Thyroid gland (tissue), 4 donors: ENCODE results near the gene CDH1. TPM values are rescaled to one million over a fixed set of nuclear protein-coding genes. Genes with fewer than 3 reads are reported as not detected.
A peak's percentile ranks its signal among the peaks of the same experiment; 100 is the strongest.
"Not testable (repeated sequence)": the region's sequence is repeated elsewhere in the genome, so short reads cannot be mapped to it uniquely, and the experiment has no call there.

Source experiments
- DNase-seq, 2 donors: peaks; one replicate each; pipeline ENCODE4 v3.0.0-alpha.2; 2019
- H3K27ac ChIP-seq, 3 donors: fragments of 200-600 bp; sonication (generic); 1 replicate in 2 of 3; 2 replicates in 1 of 3; pipeline ENCODE4 v1.5.1; 2016 to 2019; ENCODE audit warnings: mild to moderate bottlenecking in 1 of 3, moderate library complexity in 1 of 3
- H3K27me3 ChIP-seq: fragments of 200-600 bp; sonication (generic); one replicate; pipeline ENCODE4 v1.5.1; 2019
- H3K36me3 ChIP-seq, 2 donors: fragments of 200-600 bp; sonication (generic); one replicate each; pipeline ENCODE4 v1.5.1; 2016 to 2019
- H3K4me1 ChIP-seq, 2 donors: fragments of 200-600 bp; sonication (generic); one replicate each; pipeline ENCODE4 v1.5.1; 2017 to 2019
- H3K4me3 ChIP-seq, 3 donors: fragments of 200-600 bp; sonication (generic); replicated peaks in 1 of 3; 1 replicate in 2 of 3; 2 replicates in 1 of 3; pipeline ENCODE4 v1.5.1; 2016; ENCODE audit warnings: mild to moderate bottlenecking in 1 of 3
- H3K9me3 ChIP-seq: fragments of 200-600 bp; sonication (generic); one replicate; pipeline ENCODE4 v1.5.1; 2017
- CTCF ChIP-seq, 6 experiments: fragments of 200-600 bp in 3 of 6; fragments of 450-650 bp in 3 of 6; sonication (generic) in 3 of 6; IDR thresholded peaks; one replicate each; pipeline ENCODE4 v1.5.1; 2016 to 2019; ENCODE audit warnings: antibody characterized with exemption in 6 of 6, mild to moderate bottlenecking in 2 of 6, inconsistent platforms in 1 of 6, moderate library complexity in 1 of 6
- POLR2A ChIP-seq, 2 donors: fragments of 450-650 bp; IDR thresholded peaks; one replicate each; pipeline ENCODE4 v1.6.1; 2017; ENCODE audit warnings: antibody characterized with exemption in 2 of 2, mild to moderate bottlenecking in 2 of 2, moderate library complexity in 1 of 2
- WGBS, 2 donors: methylation state at CpG; one replicate each; pipeline ENCODE4 v1.1.5; 2017; 5-methylcytosine and 5-hydroxymethylcytosine counted together
- intact Hi-C: fragments of 100-400 bp; cut with DNase I; formaldehyde crosslinking; loops from one replicate; pipeline ENCODE4 v1.15.1; 2023
- total RNA-seq, 4 donors: library from RNA; depleted of rRNA; stranded (reverse); fragments of >200 nt; gene quantifications; one replicate each; pipeline ENCODE4 v1.2.3, GENCODE V29; 2016

Gene CDH1
- total RNA-seq, 4 donors from 2014 or later = 177 to 287 (median 279) TPM

GRCh38 chr16:68785715-68786114 is 48.6 kb downstream of the CDH1 start:
- H3K27ac ChIP-seq = peak overlapping the region in 1 of 3 donors; percentile 49
- H3K27me3 ChIP-seq = no peaks in the 10 kb centered on the region
- intact Hi-C loops = no loop called here
- H3K4me1 ChIP-seq = peaks cover 33 to 45% of the 10 kb centered on the region in 2 donors
- H3K36me3 ChIP-seq = no peaks in the 10 kb centered on the region
- no peaks in the 10 kb centered on the region for H3K9me3 ChIP-seq
- WGBS, 2 donors = 85 to 91% methylated on average over 3 of the region's 3 CpGs
- no peak overlapping the region for H3K4me3 ChIP-seq
- no peak for TF ChIP-seq POLR2A (IDR thresholded peaks at IDR 0.05)
- no peak for TF ChIP-seq CTCF (IDR thresholded peaks at IDR 0.05)
- no peak for DNase-seq

- no peak overlapping the region for H3K4me3 ChIP-seq
- WGBS, 2 donors = 64 to 70% methylated on average over 7 of the region's 7 CpGs
- intact Hi-C loops = no loop called here
- H3K36me3 ChIP-seq = no peaks in the 10 kb centered on the region
- TF ChIP-seq CTCF (IDR thresholded peaks at IDR 0.05) = no peak
- no peak for TF ChIP-seq POLR2A (IDR thresholded peaks at IDR 0.05)
- peaks cover 29 to 48% of the 10 kb centered on the region in 2 donors for H3K4me1 ChIP-seq
- no peak for DNase-seq
- H3K27me3 ChIP-seq = no peaks in the 10 kb centered on the region
- no peaks in the 10 kb centered on the region for H3K9me3 ChIP-seq
- H3K27ac ChIP-seq = peak overlapping the region; percentile 17 to 40 (median 27)
Observed at GRCh38 chr16:68786685-68787418, 49.8 kb downstream of the CDH1 start.

GRCh38 chr16:68787419-68787807 is 50.3 kb downstream of the CDH1 start:
- H3K36me3 ChIP-seq, H3K9me3 ChIP-seq, DNase-seq, H3K27me3 ChIP-seq, intact Hi-C loops, H3K4me3 ChIP-seq: not testable (repeated sequence)
- Histone ChIP-seq H3K4me1 (peaks cover 29 to 45% of the 10 kb centered on the region in 2 donors), H3K27ac (peak overlapping the region in 2 of 3 donors; percentile 17 to 27)
- WGBS, 2 donors = 94 to 95% methylated on average over 1 of the region's 1 CpG

GRCh38 chr16:68790130-68790761 is 53.2 kb downstream of the CDH1 start:
- Histone ChIP-seq H3K9me3 (no peaks in the 10 kb centered on the region), H3K27me3 (no peaks in the 10 kb centered on the region), H3K4me3 (no peak overlapping the region), H3K4me1 (peaks cover 17 to 42% of the 10 kb centered on the region in 2 donors), H3K27ac (peak overlapping the region; percentile 48 to 73 (median 72)), H3K36me3 (no peaks in the 10 kb centered on the region)
- TF ChIP-seq POLR2A (IDR thresholded peaks at IDR 0.05) (no peak), CTCF (IDR thresholded peaks at IDR 0.05) (no peak)
- peak; percentile 50 to 57 for DNase-seq
- 34 to 46% methylated on average over 9 of the region's 9 CpGs for WGBS, 2 donors
- intact Hi-C loops = loop anchor here (5.0 kb wide), 1 partner anchor 53 kb away; the partner anchor contains the start of gene CDH1

GRCh38 chr16:68790944-68791343 is 53.9 kb downstream of the CDH1 start:
- DNase-seq = no peak
- no peaks in the 10 kb centered on the region for H3K9me3 ChIP-seq
- TF ChIP-seq POLR2A (IDR thresholded peaks at IDR 0.05) (no peak), CTCF (IDR thresholded peaks at IDR 0.05) (no peak)
- H3K27me3 ChIP-seq = no peaks in the 10 kb centered on the region
- H3K36me3 ChIP-seq = no peaks in the 10 kb centered on the region
- intact Hi-C loops = loop anchor here (5.0 kb wide), 1 partner anchor 54 kb away; the partner anchor contains the start of gene CDH1
- no peak overlapping the region for H3K4me3 ChIP-seq
- peaks cover 17 to 42% of the 10 kb centered on the region in 2 donors for H3K4me1 ChIP-seq
- WGBS, 2 donors = 73 to 82% methylated on average over 4 of the region's 4 CpGs
- peak overlapping the region; percentile 48 to 73 (median 72) for H3K27ac ChIP-seq
